GM12874 (cell line): ENCODE results near the gene GPR78.

ENCODE experiments used
- TF ChIP-seq, protein P1 (sequence below): IDR thresholded peaks from 2 replicates; pipeline ENCODE4 v1.5.1; 2011; ENCODE audit warnings: low read depth, mild to moderate bottlenecking, control low read depth, low read length, moderate library complexity; ENCODE audit not compliant: insufficient read depth

Gene GPR78

DNA sequence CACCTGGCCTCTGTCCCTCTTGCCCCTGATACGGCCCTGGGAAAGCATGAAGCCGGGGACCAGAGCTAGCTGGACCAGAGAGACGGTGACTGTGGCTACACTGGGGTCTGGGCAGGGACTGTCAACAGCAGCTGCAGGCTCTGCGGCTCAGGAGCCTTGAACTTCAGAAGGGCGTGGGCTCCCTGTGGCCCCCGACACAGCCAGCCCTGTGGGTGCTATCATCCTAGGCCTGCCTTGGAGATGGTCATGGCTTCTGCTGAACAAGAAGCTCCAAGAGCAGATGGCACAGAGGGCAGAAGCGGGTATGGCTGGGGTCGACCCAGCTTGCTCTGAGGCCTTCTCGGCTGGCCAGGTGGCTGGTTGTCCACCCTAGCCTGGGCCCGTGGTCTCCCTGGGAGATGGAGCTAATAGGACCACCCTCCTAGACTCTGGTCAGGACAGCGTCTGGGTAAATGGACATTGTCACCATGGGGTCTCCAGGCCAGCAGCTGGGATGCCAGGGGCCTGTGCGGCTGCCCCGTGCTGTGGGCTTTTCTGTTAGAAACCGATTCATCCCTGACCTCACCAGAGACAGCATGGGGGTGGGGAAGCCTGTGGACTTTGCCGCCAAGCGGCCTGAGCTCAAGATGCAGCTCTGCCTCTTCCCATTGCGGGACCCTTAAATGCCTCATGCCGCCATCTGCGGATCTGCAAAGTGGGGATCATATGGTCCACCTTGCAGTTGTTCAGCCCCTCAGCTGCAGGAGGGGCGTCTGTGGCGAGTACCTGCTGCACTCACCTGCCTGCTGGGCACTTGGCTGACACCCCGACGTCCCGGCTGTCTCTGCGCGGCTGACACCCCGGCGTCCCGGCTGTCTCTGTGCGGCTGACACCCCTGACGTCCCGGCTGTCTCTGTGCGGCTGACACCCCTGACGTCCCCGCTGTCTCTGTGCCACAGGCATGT lies 33.5 kb downstream of the GPR78 start:
- TF ChIP-seq, protein P1, sequence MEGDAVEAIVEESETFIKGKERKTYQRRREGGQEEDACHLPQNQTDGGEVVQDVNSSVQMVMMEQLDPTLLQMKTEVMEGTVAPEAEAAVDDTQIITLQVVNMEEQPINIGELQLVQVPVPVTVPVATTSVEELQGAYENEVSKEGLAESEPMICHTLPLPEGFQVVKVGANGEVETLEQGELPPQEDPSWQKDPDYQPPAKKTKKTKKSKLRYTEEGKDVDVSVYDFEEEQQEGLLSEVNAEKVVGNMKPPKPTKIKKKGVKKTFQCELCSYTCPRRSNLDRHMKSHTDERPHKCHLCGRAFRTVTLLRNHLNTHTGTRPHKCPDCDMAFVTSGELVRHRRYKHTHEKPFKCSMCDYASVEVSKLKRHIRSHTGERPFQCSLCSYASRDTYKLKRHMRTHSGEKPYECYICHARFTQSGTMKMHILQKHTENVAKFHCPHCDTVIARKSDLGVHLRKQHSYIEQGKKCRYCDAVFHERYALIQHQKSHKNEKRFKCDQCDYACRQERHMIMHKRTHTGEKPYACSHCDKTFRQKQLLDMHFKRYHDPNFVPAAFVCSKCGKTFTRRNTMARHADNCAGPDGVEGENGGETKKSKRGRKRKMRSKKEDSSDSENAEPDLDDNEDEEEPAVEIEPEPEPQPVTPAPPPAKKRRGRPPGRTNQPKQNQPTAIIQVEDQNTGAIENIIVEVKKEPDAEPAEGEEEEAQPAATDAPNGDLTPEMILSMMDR = no peak

DNA sequence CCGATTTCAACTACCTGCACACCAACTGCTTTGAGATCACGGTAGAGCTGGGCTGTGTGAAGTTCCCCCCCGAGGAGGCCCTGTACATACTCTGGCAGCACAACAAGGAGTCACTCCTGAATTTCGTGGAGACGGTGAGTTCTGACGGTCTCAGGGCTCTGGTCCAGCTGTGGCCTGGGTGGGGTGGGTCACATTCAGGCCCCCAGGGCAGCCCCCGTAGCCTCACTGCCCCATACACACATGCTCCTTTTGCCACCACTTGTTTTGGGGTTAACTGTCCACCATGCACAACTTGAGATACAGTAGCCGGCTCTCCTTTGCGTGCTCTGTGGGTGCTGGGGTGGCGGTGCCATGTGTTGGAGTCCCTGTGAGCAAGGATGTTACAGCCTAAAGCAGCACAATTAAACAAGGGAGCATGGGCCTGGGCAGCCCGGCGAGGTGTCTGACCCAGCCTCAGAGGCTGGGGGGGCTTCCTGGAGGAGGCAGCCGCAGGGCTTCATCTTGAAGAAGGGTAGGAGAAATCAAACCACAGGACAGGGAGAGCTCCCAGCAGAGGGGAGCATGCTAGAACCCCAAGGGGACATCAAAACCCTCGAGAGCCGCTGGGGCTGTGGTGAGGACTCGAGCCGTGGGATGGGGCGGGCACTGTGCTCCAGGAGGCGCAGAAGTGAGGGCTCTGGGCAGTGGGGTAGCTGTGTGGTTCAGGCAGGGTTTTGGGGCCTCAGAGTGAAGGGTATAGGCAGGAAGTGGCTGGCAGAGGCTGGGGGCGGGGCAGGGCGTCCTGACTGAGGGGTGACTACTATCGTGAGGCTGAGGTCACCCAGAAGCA lies 34.4 kb downstream of the GPR78 start:
- TF ChIP-seq, protein P1 = no peak

DNA sequence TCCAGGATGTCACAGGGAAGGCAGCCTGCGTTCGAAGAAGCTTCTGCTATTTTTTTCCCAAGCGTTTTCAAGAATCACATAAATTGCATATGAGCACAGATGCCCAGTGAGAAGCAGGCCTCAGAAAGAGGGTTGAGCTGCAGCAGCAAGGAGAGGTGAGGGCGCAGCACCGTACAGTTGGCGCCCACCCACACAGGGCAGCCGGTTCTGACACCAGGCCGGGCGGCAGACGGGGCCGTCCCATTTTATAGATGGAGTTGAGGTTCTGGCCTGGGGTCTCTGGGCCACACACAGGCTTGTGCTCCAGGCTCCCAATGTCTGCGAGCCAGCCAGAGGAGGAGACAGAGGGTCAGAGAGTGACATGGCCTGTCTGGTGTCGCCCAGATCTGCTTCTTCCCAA lies 35.2 kb downstream of the GPR78 start:
- TF ChIP-seq, protein P1 = no peak

DNA sequence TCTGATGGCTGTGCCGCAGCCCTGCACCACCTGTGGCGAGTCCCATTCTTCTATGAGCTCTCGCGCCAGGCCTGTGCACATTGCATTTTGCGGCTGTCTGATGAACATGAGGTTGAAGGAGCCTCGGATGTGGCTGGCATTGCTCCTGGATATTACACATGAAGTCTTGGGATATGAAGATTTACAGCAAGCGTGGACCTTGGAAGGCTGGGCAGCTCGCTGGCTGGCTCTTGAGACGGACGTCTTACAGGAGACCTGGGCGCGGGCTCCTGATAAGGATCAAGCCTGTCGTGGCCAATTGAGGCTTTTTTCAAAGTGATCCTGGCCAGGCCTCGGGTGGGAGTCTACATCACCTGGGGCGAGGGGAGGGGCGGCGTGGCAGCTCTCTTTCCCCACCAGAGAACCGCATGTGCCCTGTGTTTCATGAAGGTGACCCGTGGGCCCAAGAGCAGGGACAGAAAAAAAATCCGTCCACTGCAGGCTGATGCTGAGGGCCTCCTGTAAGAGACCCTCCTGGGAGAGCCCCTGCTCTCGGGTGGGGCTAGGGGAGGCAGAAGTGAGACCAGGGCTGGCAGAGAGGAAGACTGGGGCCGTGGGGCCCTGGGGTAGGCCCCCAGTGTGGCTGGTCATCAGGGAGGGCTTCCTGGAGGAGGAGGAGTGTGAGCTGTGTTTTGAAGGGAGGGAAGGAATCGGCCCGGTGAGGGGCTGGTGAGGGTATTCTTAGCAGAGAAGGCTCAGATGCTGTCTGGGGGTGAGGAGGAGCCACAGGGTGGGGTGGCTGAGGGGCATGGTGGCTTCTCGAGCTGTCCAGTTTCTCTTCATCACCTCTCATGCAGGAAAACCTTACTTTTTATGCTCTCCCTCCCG lies 36.0 kb downstream of the GPR78 start:
- TF ChIP-seq, protein P1 = no peak

DNA sequence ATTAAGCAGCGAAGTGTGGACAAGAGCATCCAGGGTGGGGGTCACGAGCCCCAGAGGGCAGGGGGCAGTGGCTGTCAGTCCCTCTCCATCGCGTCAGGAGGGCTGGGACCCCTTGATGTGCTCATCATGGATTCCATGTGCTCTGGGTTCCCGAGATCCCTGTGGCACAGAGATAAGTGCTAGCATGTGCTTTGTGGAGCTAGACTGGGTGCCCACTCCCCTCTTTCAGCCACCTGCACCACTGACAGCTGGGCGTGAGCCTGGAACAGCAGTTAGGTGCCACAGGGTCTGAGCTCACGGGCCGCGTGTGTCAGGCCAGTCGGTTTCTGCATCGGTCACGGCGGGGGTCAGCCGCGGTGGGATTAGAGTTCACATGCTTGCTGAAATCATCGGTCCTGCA lies 36.6 kb downstream of the GPR78 start:
- TF ChIP-seq, protein P1 = no peak

DNA sequence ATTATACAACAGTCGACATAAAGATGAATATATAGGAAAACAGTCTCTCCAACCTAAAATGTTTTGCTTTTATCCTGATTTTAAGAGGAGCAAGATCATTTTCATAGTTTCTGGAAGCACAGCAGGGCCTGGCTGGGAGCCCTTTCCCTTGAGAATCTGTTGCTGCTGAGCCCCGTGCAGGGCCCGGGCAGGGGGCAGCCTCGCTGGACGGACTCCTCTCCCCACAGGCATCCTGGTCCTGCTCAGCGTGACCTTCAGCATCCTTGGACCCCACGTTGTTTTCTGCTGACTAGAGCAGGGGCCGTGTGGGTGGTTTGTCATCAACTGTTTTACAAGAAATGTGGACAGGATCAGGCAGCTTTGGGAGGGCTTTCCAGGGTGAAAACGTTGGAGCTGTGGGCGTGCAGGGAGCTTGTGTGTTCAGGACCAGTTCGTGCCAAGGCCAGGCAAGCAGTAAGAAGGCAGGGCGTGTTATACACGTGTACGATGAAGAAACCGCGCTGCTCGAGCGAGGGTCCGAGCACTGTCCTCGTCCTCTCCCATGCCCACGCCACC lies 37.4 kb downstream of the GPR78 start:
- TF ChIP-seq, protein P1 = no peak
